NCI-H2227 (cell line): Measurements from ENCODE around the gene RNASEH1.
"Not testable (repeated sequence)": the region's sequence is repeated elsewhere in the genome, so short reads cannot be mapped to it uniquely, and the experiment has no call there.

Source experiments
- DNase-seq: peaks from one replicate; lab custom pipeline; 2025; ENCODE audit not compliant: unreplicated experiment; lab: John Stamatoyannopoulos, UW

RNASEH1 gene

DNA sequence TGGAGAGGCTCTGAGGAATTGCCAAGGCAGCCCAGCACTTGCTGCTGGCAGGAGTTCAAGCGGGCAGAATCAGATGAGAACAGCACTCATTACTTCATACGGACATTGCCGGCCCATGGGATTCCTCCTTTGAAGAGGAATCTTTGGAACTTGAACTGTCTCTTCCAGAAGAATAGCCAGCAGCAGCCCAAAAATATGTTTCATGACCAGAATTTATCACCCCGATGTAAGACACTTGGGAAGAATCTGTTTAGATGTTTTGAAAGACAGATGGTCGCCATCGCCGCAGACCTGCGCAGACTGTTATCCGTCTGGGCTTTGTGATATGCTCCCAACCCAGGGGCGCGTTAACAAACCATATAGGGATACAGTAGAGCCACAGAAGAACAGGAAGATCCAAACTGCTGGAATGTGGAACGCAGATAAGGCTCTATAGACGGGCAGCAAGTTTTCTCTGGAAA, 35.1 kb downstream of the RNASEH1 start:
- DNase-seq = no peak

DNA sequence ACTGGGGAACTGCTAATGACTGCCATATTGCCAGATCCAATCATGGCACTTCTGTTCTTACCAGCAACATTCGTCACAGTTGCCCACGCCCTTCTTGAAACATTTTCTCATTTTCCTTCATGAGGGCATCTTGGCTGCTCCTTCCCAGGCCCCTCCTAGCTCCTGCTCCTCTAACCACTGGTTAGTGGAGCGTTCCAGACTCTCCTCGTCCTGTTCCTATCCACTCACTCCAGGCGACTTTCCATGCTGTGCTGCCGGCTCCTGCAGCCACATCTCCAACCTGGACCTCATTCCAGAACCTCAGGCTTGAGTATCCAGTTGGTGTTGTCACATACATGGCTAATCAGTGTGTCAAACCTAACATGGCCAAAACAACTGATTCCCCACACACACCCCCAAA, 37.5 kb downstream of the RNASEH1 start:
- no peak for DNase-seq

DNA sequence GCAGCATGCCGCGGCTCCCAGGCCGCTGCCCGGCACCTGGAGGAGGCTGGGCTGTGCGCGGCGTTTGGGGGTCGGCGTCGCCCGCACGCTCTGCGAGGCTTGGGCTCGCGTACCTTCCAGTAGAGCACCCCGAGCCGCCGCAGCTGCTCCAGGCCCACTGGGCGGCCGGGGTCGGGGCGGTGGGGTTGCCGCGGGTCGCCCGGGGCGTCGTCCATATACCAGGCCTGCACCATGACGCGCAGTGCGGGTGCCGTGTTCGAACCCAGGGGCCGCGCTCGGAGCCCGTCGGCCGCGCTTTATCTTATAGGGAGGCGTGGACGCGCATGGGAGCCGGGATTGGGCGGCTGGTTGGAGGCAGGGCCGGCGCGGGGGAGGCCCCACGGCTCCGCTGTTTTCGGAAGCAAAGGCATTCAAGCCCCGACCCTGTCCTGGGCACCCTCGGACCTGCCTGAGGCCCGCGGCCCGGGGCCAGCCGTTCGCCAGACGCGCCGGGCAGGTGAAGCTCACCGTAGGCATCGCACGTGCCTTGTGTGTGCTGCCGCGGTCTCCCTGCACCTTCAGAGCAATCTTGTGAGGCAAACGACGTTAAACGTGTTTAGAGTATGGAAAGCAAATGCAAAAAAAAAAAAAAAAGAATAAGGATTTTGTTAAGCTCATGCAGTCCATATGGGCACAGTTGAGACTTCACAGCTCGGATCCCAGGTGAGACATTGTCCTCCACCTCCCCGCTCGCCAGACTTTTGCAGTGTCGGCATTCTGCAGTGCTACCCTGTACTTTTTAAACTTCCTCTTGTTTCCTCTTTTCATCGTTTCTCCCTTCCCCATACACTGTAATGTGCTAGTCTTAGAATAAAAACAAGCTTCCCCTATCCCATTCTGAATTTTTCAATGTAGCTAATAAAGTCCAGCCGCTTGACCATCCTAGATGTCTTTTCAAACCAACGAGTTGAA, 38.6 kb downstream of the RNASEH1 start, which contains the start of gene ADI1:
Gene ADI1, minus strand, starts transcription at position 277 of the 951 bp plus-strand sequence. Its CDS starts 44 bp downstream, at position 233.
- DNase-seq = peak; percentile 92

DNA sequence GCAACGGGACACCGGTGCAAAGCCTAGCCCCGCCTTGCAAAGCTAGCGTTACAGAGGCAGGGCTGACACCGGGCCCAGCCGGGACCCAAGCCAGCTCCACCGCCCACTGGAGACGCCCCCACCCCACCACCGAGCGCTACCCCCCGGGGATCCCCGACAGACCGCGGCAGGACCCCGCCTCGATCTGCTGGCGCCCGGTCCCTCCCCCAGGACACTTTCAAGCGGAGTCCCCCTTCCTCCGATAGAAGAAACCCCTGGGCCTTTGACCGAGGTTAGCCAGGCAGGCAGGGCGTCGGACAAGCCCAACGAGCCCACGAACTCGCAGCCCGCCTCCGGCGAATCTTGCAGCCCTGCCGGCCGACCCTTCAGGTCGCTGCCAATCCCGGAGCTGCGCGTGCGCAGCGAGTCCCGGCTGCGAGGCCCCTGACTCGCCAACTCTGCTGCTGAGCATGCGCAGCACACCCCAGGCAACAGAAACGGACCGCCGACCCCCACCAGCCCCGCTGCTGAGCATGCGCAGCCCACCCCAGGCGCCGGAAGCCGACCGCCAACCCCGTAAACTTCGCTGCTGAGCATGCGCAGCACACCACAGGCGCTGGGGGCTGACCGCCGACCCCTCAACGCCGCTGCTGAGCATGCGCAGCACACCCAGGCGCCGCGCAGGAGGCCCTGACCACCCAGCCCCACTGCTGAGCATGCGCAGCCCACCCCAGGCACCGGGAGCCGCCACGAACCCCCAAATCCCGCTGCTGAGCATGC, 39.5 kb downstream of the RNASEH1 start:
- peak; percentile 99 for DNase-seq

DNA sequence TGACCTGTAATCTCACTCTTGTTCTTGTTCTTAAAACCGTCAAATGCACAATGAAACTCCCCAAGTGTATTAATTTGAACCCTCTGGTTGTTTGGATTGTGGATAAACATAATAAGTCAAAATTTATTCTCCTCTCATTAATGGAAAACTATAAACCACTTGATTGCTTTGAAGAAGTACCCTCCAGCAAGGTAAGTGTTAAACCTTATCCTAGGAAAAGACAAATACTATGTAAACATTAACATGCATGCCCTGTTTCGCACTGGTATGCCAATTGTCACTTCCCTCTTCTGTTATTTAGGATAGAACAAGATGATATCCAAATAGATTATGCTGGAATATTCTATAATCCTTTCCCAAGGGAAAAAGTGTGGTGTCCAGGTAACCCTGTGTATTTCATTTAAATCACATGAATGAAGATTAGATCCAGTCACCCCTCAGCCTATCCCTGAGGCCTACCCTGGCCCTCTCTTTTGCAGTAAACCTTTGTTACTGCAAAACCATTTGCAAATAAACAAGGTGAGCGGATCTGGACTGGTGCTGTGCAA, 40.1 kb downstream of the RNASEH1 start:
- DNase-seq = no peak

DNA sequence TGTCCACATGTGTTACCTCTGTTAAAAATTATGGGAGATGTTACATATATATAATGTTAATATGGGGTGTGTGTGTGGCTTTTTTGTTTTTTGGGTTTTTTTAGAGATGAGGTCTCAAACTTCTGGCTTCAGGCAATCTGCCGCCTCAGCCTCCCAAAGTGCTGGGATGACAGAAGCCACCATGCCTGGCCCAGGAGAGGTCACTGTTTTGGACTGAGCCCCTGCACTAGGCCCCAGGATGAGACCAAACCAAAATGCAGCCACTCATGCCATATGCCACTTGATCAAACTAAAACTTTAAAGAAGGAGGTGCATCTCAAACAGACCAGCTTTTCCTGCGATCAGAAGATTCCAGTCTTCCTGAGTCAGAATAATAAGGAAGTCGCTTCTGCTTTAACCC, 41.3 kb downstream of the RNASEH1 start:
- no peak for DNase-seq

DNA sequence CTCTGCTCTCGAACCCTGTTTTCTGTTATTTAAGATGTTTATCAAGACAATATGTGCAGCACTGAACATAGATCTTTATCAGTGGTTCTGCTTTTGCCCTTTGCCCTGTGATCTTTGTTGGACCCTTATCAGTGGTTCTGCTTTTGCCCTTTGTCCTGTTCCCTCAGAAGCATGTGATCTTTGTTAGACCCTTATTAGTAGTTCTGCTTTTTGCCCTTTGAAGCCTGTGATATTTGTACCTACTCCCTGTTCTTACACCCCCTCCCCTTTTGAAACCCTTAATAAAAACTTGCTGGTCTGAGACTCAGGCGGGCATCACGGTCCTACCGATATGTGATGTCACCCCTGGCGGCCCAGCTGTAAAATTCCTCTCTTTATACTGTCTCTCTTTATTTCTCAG, 42.7 kb downstream of the RNASEH1 start:
- not testable (repeated sequence) for DNase-seq

DNA sequence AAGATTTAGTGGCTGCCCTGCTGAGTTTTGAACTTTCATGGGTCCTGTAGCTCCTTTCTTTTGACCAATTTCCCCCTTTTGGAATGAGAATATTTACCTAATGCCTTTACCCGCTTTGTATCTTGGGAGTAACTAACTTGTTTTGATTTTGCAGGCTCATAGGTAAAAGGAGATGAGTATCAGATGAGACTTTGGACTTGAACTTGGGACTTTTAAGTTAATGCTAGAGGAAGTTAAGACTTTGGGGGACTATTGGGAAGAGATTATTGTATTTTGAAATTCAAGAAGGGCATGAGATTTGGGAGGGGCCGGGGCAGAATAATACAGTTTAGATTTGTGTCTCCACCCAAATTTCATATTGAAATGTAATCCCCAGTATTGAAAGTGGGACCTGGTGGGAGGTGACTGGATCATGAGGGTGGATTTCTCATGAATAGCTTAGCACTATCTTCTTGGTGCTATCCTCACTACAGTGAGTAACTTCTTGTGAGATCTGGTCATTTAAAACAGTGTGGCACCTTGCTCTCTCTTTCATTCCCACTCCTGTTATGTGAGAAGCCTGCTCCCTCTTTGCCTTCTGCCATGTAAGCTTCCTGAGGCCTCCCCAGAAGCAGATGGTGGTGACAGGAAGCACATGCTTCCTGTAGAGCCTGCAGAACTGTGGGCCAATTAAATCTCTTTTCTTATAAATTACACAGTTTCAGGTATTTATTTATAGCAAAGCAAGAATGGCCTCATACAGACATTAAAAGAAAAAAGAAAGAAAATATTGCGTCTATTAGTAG, 44.9 kb downstream of the RNASEH1 start:
- no peak for DNase-seq

DNA sequence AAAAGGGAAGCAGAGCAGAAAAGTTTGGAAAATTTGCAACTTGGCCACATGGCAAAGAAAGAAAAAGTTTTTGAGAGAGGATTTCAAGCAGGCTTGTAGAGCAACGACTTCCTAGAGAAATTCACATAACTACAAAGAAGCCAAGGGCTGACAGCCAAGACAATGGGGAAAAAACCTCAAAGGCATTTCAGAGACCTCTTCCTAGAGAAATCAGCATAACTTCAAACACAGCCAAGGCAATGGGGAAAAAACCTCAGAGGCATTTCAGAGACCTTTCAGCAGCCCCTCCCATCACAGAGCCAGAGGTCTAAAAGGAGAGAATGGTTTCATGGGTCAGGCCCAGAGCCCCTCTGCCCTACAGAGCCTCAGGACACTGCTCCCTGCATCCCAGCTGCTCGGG, 46.0 kb downstream of the RNASEH1 start:
- no peak for DNase-seq

DNA sequence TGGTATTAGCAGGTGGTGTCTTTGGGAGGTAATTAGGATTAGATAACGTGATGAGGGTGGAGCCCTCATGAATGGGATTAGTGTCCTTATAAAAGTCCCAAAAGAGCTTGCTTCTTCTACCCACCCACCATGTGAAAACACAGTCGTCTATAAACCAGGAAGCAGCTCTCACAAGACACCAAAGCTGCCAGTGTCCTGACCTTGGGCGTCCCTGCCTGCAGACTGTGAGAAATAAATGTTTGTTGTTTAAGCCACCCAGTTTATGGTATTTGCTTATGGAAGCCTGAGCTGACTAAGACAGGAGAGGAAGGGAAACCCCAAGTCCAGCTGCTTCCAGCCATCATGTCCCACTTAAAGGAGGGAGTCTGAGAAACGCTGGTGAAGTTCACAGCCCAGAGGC, 52.4 kb downstream of the RNASEH1 start:
- DNase-seq = no peak

DNA sequence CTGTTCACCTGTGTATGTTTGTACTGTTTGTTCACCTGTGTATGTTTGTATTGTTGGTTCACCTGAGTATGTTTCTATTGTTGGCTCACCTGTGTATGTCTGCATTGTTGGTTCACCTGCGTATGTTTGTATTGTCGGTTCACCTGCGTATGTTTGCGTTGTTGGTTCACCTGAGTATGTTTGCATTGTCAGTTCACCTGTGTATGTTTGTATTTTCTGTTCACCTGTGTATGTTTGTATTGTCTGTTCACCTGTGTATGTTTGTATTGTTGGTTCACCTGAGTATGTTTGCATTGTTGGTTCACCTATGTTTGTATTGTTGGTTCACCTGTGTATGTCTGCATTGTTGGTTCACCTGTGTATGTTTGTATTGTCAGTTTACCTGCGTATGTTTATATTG, 53.4 kb downstream of the RNASEH1 start:
- no peak for DNase-seq

DNA sequence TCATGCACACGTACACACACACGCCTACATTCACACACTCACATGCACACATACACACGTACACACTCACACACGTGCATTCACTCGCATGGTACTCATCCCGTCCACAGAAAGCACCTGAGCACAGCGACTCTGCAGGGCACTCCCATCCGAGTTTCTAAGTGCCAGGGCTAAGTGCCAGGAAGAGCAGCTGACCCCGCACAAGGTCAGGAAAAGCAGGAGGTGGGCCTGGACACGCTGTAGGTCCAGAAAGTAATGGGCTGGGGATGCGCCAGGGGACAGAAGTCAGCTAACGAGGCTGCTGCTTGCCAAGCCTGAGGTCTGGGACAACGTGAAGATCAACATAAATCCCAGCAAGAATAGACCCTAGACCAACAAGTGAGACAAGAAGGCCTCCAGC, 54.6 kb downstream of the RNASEH1 start:
- no peak for DNase-seq

DNA sequence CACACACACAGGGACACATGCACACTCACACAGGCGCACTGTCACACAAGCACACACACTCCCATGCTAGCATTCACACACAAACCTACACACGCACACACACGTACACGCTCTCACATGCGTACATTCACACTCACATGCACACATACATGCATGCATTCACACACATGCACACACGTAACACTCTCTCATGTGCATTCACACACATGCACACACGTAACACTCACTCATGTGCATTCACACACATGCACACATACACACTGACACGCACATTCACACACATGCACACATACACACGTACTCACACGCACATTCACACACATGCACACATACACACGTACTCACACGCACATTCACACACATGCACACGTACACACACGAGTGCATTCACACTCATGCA, 55.1 kb downstream of the RNASEH1 start:
- no peak for DNase-seq

DNA sequence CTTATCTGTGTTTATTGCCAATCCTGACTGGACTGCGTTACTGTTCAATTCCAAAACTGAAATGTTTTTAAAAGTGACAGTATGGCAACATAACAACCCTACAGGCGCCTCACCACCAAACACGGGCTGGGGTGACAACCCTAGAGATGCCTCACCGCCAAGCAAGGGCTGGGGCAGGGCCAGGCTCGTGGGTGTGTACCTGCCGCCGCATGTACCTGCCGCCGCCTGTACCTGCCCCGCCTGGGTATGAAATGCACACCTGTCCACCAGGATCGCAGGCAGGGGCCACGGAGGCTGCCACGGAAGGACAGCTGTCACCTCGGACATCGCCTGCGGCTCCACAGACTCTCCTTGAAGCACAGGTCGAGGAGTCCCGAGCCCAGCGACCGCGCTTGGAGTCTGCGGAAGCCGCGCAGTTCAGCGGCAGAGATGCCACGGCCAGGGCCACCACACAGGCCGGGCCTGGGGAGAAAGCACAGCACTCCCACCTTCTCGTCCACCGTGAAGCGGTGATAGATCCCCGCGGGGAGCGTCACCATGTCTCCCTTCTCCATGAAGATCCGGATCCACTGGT, 57.7 kb downstream of the RNASEH1 start:
- DNase-seq = no peak

DNA sequence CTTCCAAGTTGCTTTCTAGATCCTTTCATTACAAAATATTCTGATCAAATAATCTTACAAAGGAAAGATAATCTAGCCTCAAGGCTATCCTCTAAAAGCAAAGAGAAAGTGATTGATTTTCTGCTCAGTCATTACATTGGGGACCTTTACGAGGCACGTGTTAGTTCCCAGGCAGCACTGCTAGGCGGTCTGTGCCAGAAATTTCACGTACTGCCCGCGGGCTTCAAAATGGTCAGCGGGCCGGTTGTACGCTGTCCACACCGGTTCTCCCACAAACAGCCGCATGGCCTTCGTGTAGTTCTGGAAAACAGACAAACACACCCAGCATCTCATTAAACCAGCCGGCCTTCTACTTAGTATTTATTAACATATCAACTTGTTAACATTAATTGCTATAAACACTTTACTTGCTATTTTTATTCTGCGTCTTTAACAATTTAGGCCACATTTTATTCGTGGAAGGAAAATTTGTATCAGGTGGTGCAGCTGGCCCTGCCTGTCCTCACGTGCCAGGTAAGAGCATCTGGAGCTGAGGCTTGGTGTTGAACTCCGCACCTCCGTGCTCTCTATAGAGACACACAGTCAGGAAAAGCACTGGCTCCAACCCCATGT, 59.2 kb downstream of the RNASEH1 start:
- DNase-seq = no peak

DNA sequence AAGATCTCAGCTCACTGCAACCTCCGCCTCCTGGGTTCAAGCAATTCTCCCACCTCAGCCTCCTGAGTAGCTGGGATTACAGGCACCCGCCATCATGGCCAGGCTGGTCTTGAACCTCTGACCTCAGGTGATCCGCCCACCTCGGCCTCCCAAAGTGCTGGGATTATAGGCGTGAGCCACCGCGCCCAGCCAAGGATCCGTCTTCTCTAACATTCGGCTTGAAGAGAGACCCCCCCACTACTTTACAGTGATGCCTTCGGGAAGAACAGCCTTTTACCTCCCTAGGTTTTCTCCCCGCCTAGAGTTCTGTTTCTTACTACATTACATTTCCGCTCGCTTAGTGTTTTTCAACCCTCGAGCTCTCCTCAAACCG, 61.4 kb downstream of the RNASEH1 start:
- not testable (repeated sequence) for DNase-seq
